HUES64 (cell line): ENCODE results near the gene CAMKK1.
"Not testable (repeated sequence)": the region's sequence is repeated elsewhere in the genome, so short reads cannot be mapped to it uniquely, and the experiment has no call there.

Source experiments
- H3K27ac ChIP-seq: 2 replicates; pipeline ENCODE4 v1.7.0; 2013; ENCODE audit warnings: low read depth, low read length, inconsistent platforms
- H3K27me3 ChIP-seq: 2 replicates; pipeline ENCODE4 v1.6.1; 2013; ENCODE audit warnings: mild to moderate bottlenecking, low read length; ENCODE audit not compliant: insufficient read depth
- H3K36me3 ChIP-seq: 2 replicates; pipeline ENCODE4 v1.6.1; 2013; ENCODE audit warnings: mild to moderate bottlenecking, low read length; ENCODE audit not compliant: insufficient read depth
- H3K4me1 ChIP-seq: 2 replicates; pipeline ENCODE4 v1.6.1; 2013; ENCODE audit warnings: mild to moderate bottlenecking, low read length, moderate library complexity; ENCODE audit not compliant: insufficient read depth
- H3K4me3 ChIP-seq: 2 replicates; pipeline ENCODE4 v1.5.1; 2013; ENCODE audit warnings: mild to moderate bottlenecking, low read length, moderate library complexity
- H3K9ac ChIP-seq: 2 replicates; pipeline ENCODE4 v1.6.1; 2013; ENCODE audit warnings: mild to moderate bottlenecking, low read depth, low read length
- H3K9me3 ChIP-seq: 2 replicates; pipeline ENCODE4 v1.6.1; 2013; ENCODE audit warnings: low read depth, low read length; ENCODE audit not compliant: insufficient read depth
- WGBS: fragments of 150-250, 120-280 bp; methylation state at CpG from one replicate; pipeline ENCODE4 v1.1.7; 2013; ENCODE audit warnings: missing lambda C conversion rate; 5-methylcytosine and 5-hydroxymethylcytosine counted together

The CAMKK1 gene

DNA sequence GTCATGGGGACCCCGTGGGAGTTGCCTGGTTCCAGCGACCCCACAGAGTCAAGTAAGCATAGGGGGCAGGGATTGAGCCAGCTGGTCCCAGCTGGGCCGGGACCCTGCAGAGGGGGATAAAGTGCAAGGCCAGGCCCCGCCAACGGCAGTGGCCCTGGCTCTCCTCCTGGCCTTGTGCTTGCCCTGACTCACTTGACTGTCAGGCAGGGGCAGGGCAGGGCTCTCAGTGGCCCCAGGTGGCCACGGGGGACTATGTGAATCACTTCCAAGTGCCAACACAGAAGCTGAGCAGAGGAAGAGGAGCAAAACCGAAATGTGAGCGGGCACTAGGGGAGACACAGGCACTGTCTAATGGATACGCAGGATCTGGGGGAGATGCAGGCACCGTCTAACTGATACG, 25.2 kb downstream of the CAMKK1 start:
- Histone ChIP-seq H3K9ac (no peak overlapping the region), H3K36me3 (peaks cover 9% of the 10 kb centered on the region), H3K9me3 (no peaks in the 10 kb centered on the region), H3K4me3 (no peak overlapping the region), H3K27me3 (no peaks in the 10 kb centered on the region), H3K4me1 (no peaks in the 10 kb centered on the region), H3K27ac (no peak overlapping the region)
- WGBS, result 86% methylated on average over 11 of the region's 11 CpGs

DNA sequence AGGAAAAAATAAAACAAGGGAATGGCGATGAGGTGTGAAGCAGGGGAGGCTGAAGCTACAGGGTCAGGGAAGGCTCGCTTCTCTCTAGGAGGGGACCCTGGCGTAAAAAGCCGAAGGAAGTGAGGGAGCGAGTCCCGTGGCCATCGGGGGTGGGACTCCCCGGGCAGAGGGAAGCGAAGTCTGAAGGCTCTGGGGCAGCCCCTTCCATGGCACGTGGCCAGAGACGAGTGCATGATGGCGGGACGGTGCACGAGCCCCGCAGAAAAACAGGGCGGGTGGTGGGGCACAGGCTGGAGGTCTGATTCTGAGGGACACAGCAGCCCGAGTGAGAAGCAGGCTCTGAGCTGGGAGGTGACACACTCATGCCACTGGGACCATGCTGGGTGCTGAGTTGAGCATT, 25.7 kb downstream of the CAMKK1 start:
- no peak overlapping the region for H3K9ac ChIP-seq
- H3K36me3 ChIP-seq, result peaks cover 4% of the 10 kb centered on the region
- no peaks in the 10 kb centered on the region for H3K9me3 ChIP-seq
- H3K27me3 ChIP-seq, result no peaks in the 10 kb centered on the region
- no peak overlapping the region for H3K4me3 ChIP-seq
- no peak overlapping the region for H3K27ac ChIP-seq
- H3K4me1 ChIP-seq, result no peaks in the 10 kb centered on the region
- WGBS, result 92% methylated on average over 17 of the region's 17 CpGs

DNA sequence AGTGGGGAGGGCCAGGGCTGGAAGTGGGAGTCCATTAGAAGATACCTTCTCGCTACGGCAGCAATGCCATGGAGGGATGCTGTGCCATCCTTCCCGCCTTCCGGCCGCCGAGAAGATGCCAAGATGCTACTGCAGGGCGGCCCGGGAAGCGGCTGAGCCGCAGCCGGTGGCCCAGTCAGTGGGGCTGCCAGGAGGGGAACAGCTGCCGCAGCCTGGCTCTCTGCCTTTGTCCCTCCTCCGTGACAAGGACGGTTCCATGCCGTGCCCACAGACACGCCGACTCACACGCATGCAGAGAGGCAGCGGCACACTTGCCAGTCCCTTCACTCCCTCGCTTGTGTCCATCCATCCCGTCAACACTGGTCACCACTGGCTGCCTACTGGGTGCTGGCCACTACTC, 26.6 kb downstream of the CAMKK1 start:
- peaks cover under 1% of the 10 kb centered on the region; the same call in 1 of the 2 replicates for H3K36me3 ChIP-seq
- no peak overlapping the region for H3K27ac ChIP-seq
- no peaks in the 10 kb centered on the region for H3K9me3 ChIP-seq
- WGBS, result 96% methylated on average over 21 of the region's 21 CpGs
- no peaks in the 10 kb centered on the region for H3K27me3 ChIP-seq
- H3K9ac ChIP-seq, result no peak overlapping the region
- no peak overlapping the region for H3K4me3 ChIP-seq
- H3K4me1 ChIP-seq, result no peaks in the 10 kb centered on the region

DNA sequence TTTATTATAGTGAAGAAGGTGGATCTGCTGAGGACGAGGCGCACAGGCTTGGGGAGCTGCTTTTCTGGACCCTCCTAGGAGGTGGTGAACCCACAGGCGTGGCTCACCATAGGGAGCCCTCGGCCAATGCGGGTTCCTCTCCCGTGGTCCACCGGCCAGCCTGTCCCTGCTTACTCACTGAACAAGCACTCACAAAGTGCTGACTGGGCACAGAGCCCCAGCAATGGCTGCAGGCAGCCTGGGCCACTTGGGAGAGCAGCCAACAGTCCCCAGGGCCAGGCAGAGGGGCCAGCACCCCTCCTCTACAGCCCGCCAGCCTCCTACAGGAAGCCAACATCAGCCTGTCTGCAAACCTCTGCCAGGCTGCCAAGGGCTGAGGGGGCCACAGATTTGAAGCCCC, 27.7 kb downstream of the CAMKK1 start:
- no peak overlapping the region for H3K9ac ChIP-seq
- 91% methylated on average over 8 of the region's 8 CpGs for WGBS
- H3K36me3 ChIP-seq, result peaks cover 9% of the 10 kb centered on the region
- H3K4me1 ChIP-seq, result no peaks in the 10 kb centered on the region
- H3K27ac ChIP-seq, result no peak overlapping the region
- no peaks in the 10 kb centered on the region for H3K27me3 ChIP-seq
- no peak overlapping the region for H3K4me3 ChIP-seq
- H3K9me3 ChIP-seq, result no peaks in the 10 kb centered on the region

DNA sequence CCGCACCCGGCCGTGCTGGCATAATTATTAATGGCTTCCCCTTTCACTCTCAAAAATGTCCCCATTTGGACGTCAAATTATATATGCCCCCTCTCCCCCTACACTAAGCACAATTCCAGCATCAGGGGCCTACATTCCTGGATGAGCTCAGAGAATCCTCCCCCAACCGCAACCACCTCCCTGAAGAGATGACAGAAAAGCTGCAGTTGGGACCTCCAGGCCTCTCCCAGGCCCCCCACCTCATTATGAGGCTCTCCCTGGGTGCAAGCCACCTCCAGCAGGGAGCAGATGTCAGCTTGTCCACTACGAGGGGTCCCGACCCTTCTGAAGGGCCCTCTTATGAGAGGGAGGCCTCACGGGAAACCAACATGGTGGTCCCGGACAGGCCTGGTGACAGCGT, 28.3 kb downstream of the CAMKK1 start:
- H3K27me3 ChIP-seq, result no peaks in the 10 kb centered on the region
- no peaks in the 10 kb centered on the region for H3K9me3 ChIP-seq
- H3K27ac ChIP-seq, result no peak overlapping the region
- WGBS, result 93% methylated on average over 10 of the region's 10 CpGs
- H3K9ac ChIP-seq, result no peak overlapping the region
- no peak overlapping the region for H3K4me3 ChIP-seq
- H3K4me1 ChIP-seq, result no peaks in the 10 kb centered on the region
- peaks cover 9% of the 10 kb centered on the region for H3K36me3 ChIP-seq

DNA sequence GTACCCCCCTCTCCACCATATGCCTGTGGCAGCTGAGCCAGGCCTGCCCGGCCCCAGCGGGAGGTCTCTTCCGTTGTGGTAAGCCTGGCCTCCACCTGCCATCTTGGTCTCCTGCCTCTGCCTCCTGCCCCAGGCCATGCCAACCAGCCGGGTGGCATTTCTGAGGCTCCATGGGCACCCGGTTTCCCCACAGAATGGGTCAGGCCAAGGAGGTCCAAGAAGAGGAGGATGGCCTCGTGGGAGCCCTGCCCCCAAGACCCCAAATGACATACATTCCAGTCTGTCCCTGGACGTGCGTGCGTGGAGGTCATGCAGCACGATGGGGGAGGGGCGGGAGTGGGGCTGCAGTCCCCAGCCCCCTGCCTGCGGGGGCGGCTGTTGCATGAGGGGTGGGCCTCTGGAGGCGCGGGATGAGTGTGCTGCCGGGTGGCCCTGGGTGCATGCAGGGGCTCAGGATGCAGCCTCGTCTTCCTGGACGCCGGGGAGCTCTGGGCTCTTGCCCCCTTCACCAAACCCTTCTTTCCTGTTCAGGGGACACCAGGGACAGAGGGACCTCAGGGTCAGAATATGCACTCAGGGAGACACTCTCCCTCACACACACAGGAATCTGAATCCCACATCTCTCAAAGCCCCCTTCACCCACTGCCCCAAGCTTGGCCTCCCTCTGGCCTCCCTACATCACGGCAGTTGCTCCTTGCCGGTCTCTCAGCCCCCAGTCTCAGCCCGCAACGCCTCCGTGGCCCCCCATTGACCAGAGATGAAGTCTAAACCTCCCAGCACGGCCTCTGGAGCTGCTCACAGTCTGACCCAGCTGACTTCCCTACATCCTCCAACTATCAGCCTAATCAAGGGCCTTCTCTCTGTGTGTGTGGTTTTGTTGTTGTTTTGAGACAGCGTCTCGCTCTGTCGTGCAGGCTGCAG, 30.8 kb downstream of the CAMKK1 start:
- Histone ChIP-seq H3K27me3 (no peaks in the 10 kb centered on the region), H3K9ac (no peak overlapping the region), H3K4me1 (no peaks in the 10 kb centered on the region), H3K9me3 (no peaks in the 10 kb centered on the region), H3K36me3 (peaks cover 9% of the 10 kb centered on the region), H3K27ac (no peak overlapping the region), H3K4me3 (no peak overlapping the region)
- whole genome bisulfite sequencing, result 93% methylated on average over 28 of the region's 28 CpGs

DNA sequence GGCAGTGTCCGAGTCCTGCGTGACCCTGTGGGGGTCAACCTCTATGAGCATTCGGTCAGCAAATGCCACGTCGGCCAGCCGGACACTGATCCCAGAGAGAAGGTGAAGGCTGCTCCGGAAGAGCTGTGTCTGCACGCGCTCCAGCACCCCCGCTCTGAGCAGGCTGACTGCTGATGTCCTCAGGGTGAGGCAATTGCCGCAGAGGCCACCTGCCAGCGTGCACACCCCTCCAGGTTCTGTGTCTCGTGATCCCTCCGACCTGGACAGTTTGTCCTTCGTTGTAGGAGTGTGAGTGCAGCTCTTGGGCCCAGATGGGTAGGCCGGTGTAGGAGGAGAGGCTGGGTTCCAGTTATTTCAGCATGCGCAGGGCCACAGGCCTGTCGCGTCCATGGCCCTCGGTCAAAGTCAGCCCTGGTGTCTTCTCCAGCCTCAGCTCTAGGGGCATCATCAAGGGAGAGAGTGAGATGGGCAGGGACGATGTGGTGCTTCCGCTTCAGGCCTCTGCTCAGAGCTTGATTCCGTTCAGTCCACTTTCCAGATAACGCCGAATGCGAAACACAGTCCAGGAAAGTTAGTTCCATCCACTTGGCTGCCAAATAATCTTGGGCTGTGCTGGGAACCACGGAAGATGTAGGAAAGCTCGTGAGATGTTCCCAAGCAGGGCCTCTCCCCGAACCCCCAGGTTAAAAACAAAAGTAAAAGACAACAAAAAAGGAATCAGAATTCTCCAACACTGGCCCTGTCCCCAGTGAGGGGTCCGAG, 31.7 kb downstream of the CAMKK1 start:
- no peak overlapping the region for H3K4me3 ChIP-seq
- H3K4me1 ChIP-seq, result no peaks in the 10 kb centered on the region
- 92% methylated on average over 30 of the region's 30 CpGs for WGBS
- no peaks in the 10 kb centered on the region for H3K27me3 ChIP-seq
- peaks cover 9% of the 10 kb centered on the region for H3K36me3 ChIP-seq
- no peak overlapping the region for H3K27ac ChIP-seq
- H3K9me3 ChIP-seq, result no peaks in the 10 kb centered on the region
- no peak overlapping the region for H3K9ac ChIP-seq

DNA sequence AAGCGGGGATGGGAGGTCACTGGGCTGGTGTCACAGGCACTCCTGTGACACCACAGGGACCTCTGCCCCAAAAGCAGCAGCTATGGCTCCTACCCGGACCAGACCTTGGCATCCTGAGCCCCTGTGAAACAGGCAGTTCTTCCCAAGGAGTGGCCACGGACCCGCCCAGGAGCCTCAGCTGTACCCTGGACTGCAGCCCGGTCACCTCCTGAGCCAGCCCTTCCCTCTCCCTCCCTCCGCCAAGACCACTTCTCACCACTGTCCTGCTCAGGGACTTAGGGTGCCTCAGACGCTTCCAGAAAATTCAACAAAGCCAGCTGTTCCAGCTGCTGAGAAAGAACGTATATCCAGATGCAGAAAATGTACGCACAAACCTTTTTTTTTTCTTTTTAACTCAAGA, 32.9 kb downstream of the CAMKK1 start:
- no peak overlapping the region for H3K4me3 ChIP-seq
- H3K9ac ChIP-seq, result no peak overlapping the region
- H3K36me3 ChIP-seq, result peaks cover 9% of the 10 kb centered on the region
- WGBS, result 95% methylated on average over 8 of the region's 9 CpGs
- H3K4me1 ChIP-seq, result no peaks in the 10 kb centered on the region
- H3K27me3 ChIP-seq, result no peaks in the 10 kb centered on the region
- no peak overlapping the region for H3K27ac ChIP-seq
- H3K9me3 ChIP-seq, result no peaks in the 10 kb centered on the region

DNA sequence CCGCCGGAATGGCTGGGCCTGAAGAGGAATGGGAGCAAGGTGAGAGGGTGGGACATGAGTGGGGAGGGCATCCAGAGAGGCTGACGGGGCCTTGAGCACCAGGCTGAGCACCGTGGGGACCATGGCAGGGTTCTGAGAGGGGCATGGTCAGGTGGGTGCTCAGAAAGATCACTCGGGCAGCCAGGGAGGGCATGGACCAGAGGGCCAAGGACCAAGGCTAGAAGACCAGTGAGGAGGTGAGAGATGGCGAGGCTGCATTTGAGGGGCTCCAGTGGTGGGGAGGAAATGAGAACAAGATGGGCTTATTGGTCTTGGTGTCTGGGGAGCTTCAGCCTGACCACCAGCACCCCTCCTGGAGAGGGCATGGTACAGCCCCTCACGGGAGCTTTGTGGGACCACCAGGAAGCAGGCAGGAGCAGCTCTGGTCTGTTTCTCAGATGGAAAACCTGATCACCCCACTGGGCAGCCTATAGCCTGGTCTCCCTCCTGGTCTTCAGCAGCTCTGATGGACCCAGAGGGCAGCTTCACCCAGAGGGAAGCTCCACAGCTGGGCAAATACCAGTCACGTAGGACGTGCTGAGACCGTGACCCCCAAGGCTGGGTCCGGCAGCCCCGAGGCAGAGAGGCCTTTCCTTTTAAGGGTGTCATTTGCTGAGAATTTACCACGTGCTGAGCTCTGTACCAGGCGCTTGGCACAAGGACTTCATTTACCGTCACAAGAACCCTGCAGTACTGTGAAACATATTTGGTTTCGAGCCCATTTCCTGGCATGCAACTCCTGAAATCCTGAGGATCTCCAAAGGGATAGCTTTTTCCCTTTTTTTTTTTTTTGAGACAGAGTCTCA, 35.4 kb downstream of the CAMKK1 start:
- H3K4me3 ChIP-seq, result no peak overlapping the region
- no peak overlapping the region for H3K9ac ChIP-seq
- H3K36me3 ChIP-seq, result peaks cover 9% of the 10 kb centered on the region
- no peaks in the 10 kb centered on the region for H3K4me1 ChIP-seq
- H3K27me3 ChIP-seq, result no peaks in the 10 kb centered on the region
- H3K27ac ChIP-seq, result no peak overlapping the region
- H3K9me3 ChIP-seq, result no peaks in the 10 kb centered on the region
- 85% methylated on average over 16 of the region's 16 CpGs for WGBS

DNA sequence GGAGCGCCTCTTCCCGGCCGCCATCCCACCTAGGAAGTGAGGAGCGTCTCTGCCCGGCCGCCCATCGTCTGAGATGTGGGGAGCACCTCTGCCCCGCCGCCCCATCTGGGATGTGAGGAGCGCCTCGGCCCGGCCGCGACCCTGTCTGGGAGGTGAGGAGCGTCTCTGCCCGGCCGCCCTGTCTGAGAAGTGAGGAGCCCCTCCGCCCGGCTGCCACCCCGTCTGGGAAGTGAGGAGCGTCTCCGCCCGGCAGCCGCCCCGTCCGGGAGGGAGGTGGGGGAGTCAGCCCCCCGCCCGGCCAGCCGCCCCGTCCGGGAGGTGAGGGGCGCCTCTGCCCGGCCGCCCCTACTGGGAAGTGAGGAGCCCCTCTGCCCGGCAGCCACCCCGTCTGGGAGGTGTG, 38.6 kb downstream of the CAMKK1 start:
- H3K4me1 ChIP-seq, H3K4me3 ChIP-seq, H3K9me3 ChIP-seq, H3K27ac ChIP-seq, H3K9ac ChIP-seq, H3K36me3 ChIP-seq, H3K27me3 ChIP-seq: not testable (repeated sequence)
- 96% methylated on average over 11 of the region's 36 CpGs for WGBS

DNA sequence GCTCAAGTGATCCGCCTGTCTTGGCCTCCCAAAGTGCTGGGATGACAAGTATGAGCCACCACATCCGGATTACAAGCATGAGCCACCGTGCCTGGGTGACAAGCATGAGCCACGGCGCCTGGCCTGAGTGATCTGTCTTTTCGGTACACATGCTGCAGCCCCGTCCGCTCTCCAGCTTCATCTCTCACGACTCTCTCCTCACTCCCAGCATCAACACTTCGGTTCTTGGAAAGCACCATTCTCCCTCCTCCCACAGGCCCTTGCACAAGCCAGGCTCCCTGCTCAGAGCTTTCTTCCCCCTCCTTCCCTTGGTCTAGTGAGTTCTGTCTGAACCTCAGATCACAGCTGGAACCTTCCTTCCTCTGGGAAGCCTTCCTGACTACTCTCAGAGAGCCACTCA, 40.3 kb downstream of the CAMKK1 start:
- Histone ChIP-seq H3K27ac (no peak overlapping the region), H3K9ac (no peak overlapping the region)
- WGBS, result 82% methylated on average over 10 of the region's 10 CpGs

More for the DNA sequence above, 40.3 kb downstream of the CAMKK1 start:
- no peaks in the 10 kb centered on the region for H3K9me3 ChIP-seq
- H3K4me1 ChIP-seq, result no peaks in the 10 kb centered on the region
- H3K36me3 ChIP-seq, result no peaks in the 10 kb centered on the region
- no peak overlapping the region for H3K4me3 ChIP-seq
- no peaks in the 10 kb centered on the region for H3K27me3 ChIP-seq
